SK-N-SH treated with all-trans-retinoic acid at 6 μM for 48 hours (cell line): ENCODE measurements around the gene UNC5B.

Experiments
- ARNTL ChIP-seq: fragments of 450-650 bp; formaldehyde crosslinking; IDR thresholded peaks from 2 replicates; pipeline ENCODE4 v1.5.0; 2020; ENCODE audit warnings: low read depth, mild to moderate bottlenecking, moderate library complexity, borderline replicate concordance
- BACH2 ChIP-seq: fragments of 250-450 bp; sonication (Bioruptor Pico); IDR thresholded peaks from 2 replicates; pipeline ENCODE4 v1.9.0; 2021; ENCODE audit warnings: mild to moderate bottlenecking, borderline replicate concordance
- OSR1 ChIP-seq: fragments of 250-450 bp; sonication (Bioruptor Pico); IDR thresholded peaks from 2 replicates; pipeline ENCODE4 v1.8.0; 2022; ENCODE audit warnings: moderate library complexity, mild to moderate bottlenecking, inconsistent platforms
- RARB ChIP-seq: fragments of 250-450 bp; sonication (Bioruptor Pico); IDR thresholded peaks from 2 replicates; pipeline ENCODE4 v1.8.0; 2021; ENCODE audit warnings: mild to moderate bottlenecking, moderate library complexity
- TCF4 ChIP-seq: fragments of 250-450 bp; sonication (Bioruptor Pico); IDR thresholded peaks from 2 replicates; pipeline ENCODE4 v1.8.0; 2021; ENCODE audit warnings: mild to moderate bottlenecking, moderate library complexity, borderline replicate concordance
- ZFP3 ChIP-seq: fragments of 250-450 bp; sonication (Bioruptor Pico); IDR thresholded peaks from 2 replicates; pipeline ENCODE4 v1.5.0; 2020; ENCODE audit warnings: mild to moderate bottlenecking, moderate library complexity
- ZFP30 ChIP-seq: fragments of 450-650 bp; formaldehyde crosslinking; IDR thresholded peaks from 2 replicates; pipeline ENCODE4 v1.5.0; 2022; ENCODE audit warnings: mild to moderate bottlenecking, moderate library complexity
- ZNF565 ChIP-seq: fragments of 450-650 bp; formaldehyde crosslinking; conservative IDR thresholded peaks from 2 replicates; pipeline ENCODE4 v1.5.0; 2020; ENCODE audit warnings: low read depth, mild to moderate bottlenecking, moderate library complexity
- ZNF70 ChIP-seq: fragments of 450-650 bp; formaldehyde crosslinking; IDR thresholded peaks from 2 replicates; pipeline ENCODE4 v1.5.0; 2020; ENCODE audit warnings: mild to moderate bottlenecking, moderate library complexity
- TF ChIP-seq, protein P1 (sequence below): fragments of 250-450 bp; sonication (Bioruptor Pico); IDR thresholded peaks from 2 replicates; pipeline ENCODE4 v1.5.0; 2020; ENCODE audit warnings: mild to moderate bottlenecking, moderate library complexity
- TF ChIP-seq, protein P2 (sequence below): fragments of 250-450 bp; sonication (Bioruptor Pico); IDR thresholded peaks from 2 replicates; pipeline ENCODE4 v1.5.1; 2021; ENCODE audit warnings: mild to moderate bottlenecking, moderate library complexity
- TF ChIP-seq, protein P3 (sequence below): fragments of 250-450 bp; sonication (Bioruptor Pico); IDR thresholded peaks from 2 replicates; pipeline ENCODE4 v1.8.0; 2020; ENCODE audit warnings: mild to moderate bottlenecking, moderate library complexity, borderline replicate concordance
- TF ChIP-seq, protein P4 (sequence below): fragments of 250-450 bp; sonication (Bioruptor Pico); IDR thresholded peaks from 2 replicates; pipeline ENCODE4 v1.5.1; 2020; ENCODE audit warnings: low read depth, mild to moderate bottlenecking, moderate library complexity

DNA sequence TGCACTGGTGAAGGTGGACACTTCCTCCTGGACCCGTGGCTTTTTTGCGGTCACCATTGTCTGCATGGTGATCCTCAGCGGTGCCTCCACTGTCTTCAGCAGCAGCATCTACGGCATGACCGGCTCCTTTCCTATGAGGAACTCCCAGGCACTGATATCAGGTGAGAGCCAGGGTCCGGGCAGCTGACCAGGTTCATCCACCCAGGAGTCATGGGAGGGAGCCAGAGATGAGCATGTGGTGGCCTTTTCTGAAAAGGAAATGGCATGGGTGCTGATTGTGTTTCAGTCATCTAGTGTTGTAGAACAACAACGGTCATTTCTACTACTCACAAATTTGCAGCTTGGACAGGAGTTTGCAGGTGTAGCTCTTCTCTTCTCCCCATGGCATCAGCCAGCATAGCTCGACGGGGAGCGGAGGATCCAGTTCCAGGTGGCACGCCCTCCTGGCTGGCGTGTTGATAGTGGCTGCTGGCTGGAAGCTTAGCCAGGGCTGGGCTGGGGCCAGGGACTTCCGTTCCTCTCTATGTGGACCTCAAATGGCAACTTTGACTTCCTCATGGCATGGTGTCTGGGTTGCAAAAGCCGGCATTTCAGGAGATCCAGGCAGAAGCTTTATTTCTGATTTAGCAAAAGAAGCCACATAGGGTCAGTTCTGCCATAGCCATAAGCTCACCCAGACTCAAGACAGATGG lies 139.4 kb downstream of the UNC5B start:
- no peak for TF ChIP-seq ZFP3 (CRISPR knock-in tag)
- TF ChIP-seq ZNF70 (CRISPR knock-in tag): no peak
- TF ChIP-seq RARB: no peak
- TF ChIP-seq, protein P1, sequence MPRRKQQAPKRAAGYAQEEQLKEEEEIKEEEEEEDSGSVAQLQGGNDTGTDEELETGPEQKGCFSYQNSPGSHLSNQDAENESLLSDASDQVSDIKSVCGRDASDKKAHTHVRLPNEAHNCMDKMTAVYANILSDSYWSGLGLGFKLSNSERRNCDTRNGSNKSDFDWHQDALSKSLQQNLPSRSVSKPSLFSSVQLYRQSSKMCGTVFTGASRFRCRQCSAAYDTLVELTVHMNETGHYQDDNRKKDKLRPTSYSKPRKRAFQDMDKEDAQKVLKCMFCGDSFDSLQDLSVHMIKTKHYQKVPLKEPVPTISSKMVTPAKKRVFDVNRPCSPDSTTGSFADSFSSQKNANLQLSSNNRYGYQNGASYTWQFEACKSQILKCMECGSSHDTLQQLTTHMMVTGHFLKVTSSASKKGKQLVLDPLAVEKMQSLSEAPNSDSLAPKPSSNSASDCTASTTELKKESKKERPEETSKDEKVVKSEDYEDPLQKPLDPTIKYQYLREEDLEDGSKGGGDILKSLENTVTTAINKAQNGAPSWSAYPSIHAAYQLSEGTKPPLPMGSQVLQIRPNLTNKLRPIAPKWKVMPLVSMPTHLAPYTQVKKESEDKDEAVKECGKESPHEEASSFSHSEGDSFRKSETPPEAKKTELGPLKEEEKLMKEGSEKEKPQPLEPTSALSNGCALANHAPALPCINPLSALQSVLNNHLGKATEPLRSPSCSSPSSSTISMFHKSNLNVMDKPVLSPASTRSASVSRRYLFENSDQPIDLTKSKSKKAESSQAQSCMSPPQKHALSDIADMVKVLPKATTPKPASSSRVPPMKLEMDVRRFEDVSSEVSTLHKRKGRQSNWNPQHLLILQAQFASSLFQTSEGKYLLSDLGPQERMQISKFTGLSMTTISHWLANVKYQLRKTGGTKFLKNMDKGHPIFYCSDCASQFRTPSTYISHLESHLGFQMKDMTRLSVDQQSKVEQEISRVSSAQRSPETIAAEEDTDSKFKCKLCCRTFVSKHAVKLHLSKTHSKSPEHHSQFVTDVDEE (CRISPR knock-in tag): no peak
- TF ChIP-seq ARNTL (CRISPR knock-in tag): no peak
- TF ChIP-seq ZNF565 (CRISPR knock-in tag): no peak
- TF ChIP-seq ZFP30 (CRISPR knock-in tag): no peak
- no peak for TF ChIP-seq BACH2 (CRISPR knock-in tag)
- TF ChIP-seq, protein P2, sequence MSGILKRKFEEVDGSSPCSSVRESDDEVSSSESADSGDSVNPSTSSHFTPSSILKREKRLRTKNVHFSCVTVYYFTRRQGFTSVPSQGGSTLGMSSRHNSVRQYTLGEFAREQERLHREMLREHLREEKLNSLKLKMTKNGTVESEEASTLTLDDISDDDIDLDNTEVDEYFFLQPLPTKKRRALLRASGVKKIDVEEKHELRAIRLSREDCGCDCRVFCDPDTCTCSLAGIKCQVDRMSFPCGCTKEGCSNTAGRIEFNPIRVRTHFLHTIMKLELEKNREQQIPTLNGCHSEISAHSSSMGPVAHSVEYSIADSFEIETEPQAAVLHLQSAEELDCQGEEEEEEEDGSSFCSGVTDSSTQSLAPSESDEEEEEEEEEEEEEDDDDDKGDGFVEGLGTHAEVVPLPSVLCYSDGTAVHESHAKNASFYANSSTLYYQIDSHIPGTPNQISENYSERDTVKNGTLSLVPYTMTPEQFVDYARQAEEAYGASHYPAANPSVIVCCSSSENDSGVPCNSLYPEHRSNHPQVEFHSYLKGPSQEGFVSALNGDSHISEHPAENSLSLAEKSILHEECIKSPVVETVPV: no peak
- TF ChIP-seq, protein P3, sequence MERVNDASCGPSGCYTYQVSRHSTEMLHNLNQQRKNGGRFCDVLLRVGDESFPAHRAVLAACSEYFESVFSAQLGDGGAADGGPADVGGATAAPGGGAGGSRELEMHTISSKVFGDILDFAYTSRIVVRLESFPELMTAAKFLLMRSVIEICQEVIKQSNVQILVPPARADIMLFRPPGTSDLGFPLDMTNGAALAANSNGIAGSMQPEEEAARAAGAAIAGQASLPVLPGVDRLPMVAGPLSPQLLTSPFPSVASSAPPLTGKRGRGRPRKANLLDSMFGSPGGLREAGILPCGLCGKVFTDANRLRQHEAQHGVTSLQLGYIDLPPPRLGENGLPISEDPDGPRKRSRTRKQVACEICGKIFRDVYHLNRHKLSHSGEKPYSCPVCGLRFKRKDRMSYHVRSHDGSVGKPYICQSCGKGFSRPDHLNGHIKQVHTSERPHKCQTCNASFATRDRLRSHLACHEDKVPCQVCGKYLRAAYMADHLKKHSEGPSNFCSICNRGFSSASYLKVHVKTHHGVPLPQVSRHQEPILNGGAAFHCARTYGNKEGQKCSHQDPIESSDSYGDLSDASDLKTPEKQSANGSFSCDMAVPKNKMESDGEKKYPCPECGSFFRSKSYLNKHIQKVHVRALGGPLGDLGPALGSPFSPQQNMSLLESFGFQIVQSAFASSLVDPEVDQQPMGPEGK (CRISPR knock-in tag): no peak
- TF ChIP-seq, protein P4, sequence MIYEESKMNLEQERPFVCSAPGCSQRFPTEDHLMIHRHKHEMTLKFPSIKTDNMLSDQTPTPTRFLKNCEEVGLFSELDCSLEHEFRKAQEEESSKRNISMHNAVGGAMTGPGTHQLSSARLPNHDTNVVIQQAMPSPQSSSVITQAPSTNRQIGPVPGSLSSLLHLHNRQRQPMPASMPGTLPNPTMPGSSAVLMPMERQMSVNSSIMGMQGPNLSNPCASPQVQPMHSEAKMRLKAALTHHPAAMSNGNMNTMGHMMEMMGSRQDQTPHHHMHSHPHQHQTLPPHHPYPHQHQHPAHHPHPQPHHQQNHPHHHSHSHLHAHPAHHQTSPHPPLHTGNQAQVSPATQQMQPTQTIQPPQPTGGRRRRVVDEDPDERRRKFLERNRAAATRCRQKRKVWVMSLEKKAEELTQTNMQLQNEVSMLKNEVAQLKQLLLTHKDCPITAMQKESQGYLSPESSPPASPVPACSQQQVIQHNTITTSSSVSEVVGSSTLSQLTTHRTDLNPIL: no peak
- TF ChIP-seq OSR1 (CRISPR knock-in tag): no peak
- TF ChIP-seq TCF4 (CRISPR knock-in tag): no peak
